ENCODE results near the gene ACER3. TPM values are rescaled to one million over a fixed set of nuclear protein-coding genes. Genes with fewer than 3 reads are reported as not detected.
"Not testable (repeated sequence)": the region's sequence is repeated elsewhere in the genome, so short reads cannot be mapped to it uniquely, and the experiment has no call there.

ACER3 gene
- 9.7 TPM for total RNA-seq
- long read RNA-seq, full-length matches to known transcripts, result 13 of 20 reads
- long read RNA-seq, partial matches to known transcripts, result 2 of 20 reads
- long read RNA-seq, other reads (novel, unspliced or antisense), result 5 of 20 reads

GRCh38 chr11:76860539-76861475, at the start of gene ACER3:
Gene ACER3 (plus strand): TSS chr11:76860918. CDS start chr11:76860977, 59 bp downstream.
- DNase-seq (ENCODE audit: low spot score), result peak; percentile 96
- intact Hi-C loops (cut with DNase I), result loop anchor here (10.0 kb wide), 1 partner anchor 54 kb away; no protein-coding TSS in a partner anchor

DNA sequence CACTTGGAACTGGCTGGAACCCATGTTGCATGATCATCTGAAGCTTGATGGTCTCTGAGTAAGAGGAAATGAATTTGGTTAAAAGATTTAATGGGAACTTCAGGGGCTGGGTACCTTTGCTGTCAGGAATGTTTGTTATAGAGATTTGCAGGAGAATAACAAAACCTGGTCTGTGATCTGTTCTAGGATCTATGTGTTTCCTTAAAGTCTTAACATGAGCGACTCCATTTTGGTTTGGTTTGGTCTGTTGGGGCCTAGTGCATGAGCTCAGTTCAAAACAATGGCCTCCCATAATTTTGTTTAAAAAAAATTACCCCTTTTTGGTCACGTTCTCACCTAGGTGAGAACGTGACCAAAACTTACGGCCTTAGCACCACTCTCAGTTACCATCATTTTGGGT, 49.5 kb upstream of the ACER3 start:
- no peak for DNase-seq (ENCODE audit: low spot score)
- intact Hi-C loops (cut with DNase I), result no loop called here

DNA sequence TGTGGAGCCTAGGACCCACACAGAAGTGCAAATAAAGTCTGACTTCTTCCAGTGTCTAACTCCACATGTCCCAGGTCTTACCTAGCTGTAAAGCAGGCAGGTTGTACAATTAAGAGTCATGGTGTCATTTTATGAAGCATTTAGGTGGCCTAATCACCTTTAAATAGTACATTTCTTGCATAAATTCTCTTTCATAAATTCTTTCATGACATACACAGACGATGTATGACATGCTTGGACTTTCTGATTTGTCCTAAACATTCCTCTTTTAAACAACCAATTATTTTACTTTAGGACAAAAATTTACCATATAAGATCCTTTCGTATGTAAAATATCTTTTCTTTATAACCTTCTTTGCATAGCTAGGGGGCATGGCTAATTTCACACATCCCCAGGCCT, 46.3 kb upstream of the ACER3 start:
- DNase-seq (ENCODE audit: low spot score), result no peak
- intact Hi-C loops (cut with DNase I), result no loop called here

DNA sequence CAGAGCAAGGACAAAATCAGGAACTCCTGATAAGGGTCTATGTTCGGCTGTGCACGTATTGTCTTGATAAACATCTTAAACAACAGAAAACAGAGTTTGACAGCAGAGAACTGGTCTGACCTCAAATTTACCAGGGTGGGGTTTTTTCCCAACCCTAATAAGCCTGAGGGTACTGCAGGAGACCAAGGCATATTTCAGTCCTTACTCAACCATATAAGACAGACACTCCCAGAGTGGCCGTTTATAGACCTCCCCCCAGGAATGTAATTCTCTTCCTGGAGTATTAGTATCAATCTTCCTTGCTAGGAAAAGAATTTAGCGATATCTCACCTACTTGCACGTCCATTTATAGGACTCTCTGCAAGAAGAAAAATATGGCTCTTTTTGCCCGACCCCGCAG, 45.0 kb upstream of the ACER3 start:
- intact Hi-C loops (cut with DNase I), result not testable (repeated sequence)
- peak; percentile 5 for DNase-seq (ENCODE audit: low spot score)

DNA sequence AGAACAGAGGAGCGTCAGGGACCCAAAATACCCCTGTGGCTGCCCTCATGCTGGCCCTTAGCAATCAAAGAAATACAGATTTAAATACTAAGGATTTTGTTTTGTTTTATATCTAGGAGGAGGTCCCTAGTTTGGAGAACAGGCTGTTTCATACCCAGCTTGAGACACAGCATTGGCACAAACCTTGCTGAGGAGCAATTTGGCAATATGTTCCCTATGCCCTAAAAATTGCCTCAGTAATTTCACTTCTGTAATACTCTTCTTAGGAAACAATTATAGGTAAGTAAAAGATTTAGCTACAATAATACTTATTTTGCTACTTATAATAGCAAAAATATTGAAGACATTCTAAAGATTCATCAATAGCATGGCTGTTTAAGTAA, 40.5 kb upstream of the ACER3 start:
- intact Hi-C loops (cut with DNase I), result no loop called here
- peak; percentile 26 for DNase-seq (ENCODE audit: low spot score)

GRCh38 chr11:76821396-76821795, 39.3 kb upstream of the ACER3 start:
- peak; percentile 19 for DNase-seq (ENCODE audit: low spot score)
- intact Hi-C loops (cut with DNase I), result not testable (repeated sequence)

DNA sequence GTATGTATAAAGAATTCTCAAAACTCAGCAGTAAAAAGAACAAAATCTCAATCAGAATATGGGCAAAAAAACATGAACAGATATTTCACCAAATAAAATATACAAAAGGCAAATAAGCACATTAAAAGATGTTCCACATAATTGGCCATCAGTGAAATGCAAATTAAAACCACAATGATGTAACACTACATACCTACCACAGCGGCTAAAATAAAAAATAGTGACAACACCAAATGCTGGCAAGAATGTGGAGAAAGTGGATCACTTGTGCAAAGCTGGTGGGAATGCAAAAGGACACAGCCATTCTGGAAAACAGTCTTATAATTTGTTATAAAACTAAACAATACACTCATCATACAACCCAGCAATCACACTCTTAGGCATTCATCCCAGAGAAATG, 38.3 kb upstream of the ACER3 start:
- DNase-seq (ENCODE audit: low spot score), result no peak
- intact Hi-C loops (cut with DNase I), result no loop called here

- DNase-seq (ENCODE audit: low spot score), result peak; percentile 71
- intact Hi-C loops (cut with DNase I), result no loop called here
Observed at GRCh38 chr11:76823481-76824028, 37.2 kb upstream of the ACER3 start.

DNA sequence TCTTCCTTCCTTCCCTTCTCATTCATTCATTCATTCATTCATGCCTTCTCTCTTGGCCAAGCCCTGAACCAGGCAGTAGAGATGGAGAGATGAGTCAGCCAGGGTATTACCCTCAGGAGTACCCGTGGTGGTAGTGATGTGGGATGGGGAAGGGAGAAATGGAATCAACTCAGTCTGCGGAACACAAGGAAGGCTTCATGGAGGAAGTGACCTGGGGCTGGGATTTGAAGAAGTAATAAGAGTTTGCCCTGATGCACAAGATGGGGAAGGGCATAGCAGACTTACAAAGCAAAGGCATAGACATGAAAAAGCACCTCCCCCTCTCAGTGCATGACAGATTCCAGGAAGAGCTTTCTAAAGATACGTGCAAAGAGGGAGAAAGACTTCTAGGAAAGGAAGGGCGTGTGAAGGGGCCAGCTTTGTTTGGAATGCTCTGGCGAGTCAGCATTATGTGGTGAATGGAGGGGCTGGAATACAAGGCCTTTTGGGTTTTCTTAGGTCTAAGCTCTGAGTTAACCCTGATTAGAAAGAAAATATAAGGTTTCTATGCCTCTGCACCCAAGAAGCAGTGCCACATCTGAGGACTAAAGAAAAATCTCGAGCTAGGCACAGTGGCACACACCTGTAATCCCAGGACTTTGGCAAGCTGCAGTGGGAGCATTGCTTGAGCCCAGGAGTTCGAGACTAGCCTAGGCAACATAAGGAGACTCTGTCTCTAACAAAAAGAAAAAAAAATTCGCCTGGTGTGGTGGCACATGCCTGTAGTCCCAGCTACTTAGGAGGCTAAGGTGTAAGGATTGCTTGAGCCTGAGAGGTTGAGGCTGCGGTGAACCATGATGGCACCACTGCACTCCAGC, 36.4 kb upstream of the ACER3 start:
- DNase-seq (ENCODE audit: low spot score), result peak; percentile 63
- intact Hi-C loops (cut with DNase I), result no loop called here

GRCh38 chr11:76824980-76825725, 35.6 kb upstream of the ACER3 start:
- intact Hi-C loops (cut with DNase I), result no loop called here
- peak; percentile 46 for DNase-seq (ENCODE audit: low spot score)

GRCh38 chr11:76825726-76826396, 34.9 kb upstream of the ACER3 start:
- no peak for DNase-seq (ENCODE audit: low spot score)
- intact Hi-C loops (cut with DNase I), result no loop called here

DNA sequence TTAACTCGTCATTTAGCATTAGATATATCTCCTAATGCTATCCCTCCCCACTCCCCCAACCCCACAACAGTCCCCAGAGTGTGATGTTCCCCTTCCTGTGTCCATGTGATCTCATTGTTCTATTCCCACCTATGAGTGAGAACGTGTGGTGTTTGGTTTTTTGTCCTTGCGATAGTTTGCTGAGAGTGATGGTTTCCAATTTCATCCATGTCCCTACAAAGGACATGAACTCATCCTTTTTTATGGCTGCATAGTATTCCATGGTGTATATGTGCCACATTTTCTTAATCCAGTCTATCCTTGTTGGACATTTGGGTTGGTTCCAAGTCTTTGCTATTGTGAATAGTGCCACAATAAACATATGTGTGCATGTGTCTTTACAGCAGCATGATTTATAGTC, 34.2 kb upstream of the ACER3 start:
- intact Hi-C loops (cut with DNase I); DNase-seq (ENCODE audit: low spot score): not testable (repeated sequence)

GRCh38 chr11:76827005-76827404, 33.7 kb upstream of the ACER3 start:
- intact Hi-C loops (cut with DNase I); DNase-seq (ENCODE audit: low spot score): not testable (repeated sequence)

DNA sequence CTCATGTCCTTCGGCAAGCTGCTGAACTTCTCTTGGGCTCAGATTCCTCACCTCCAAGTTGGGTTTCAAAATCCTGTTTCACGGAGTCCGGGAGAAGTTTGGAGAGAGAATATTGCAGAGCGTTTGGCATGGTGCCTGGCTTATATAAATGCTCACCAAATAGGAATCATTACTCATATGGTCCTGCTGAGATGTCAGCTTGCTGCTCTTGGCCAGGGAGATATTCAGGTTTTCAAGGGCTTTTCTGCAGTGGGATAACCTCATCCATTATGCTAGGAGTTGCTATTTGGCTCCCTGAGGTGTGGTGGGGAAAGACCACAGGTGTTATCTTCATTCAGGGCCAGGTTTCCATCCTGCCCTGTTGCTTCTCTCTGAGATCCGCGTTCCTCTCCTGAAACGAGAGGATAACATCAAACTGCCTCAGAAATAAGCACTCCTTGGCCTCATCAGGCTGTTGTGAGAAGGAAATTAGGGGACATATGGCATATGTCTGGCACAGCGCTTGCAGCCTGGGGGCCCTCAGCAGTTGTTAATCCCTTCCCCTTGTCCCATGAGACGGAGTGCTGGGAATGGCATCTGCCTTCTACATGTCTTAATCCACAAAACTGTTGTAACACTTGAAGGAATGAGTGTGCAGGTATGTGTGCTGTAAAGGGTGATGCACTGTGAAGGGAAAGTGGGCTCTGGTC, 29.9 kb upstream of the ACER3 start:
- intact Hi-C loops (cut with DNase I), result no loop called here
- DNase-seq (ENCODE audit: low spot score), result peak; percentile 6

- intact Hi-C loops (cut with DNase I), result no loop called here
- no peak for DNase-seq (ENCODE audit: low spot score)
Observed at GRCh38 chr11:76831686-76832310, 28.9 kb upstream of the ACER3 start.

DNA sequence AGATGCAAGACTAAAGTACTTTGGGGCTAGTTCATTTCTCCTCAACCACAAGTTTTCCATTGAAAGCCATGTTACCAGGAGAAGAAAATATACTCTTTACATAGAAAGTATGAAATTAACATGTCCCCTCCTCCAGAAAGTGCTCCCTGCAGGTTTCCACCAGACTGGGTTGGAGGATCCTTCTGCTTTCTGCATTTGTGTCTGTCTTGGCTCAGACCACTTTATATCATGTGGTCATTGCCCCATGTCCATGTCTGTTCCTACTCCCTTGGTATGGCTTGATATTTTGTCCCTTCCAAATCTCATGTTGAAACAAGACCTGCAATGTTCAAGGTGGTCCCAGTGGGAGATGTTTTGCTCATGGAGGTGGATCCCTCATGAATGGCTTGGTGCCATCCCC, 28.4 kb upstream of the ACER3 start:
- intact Hi-C loops (cut with DNase I), result no loop called here
- no peak for DNase-seq (ENCODE audit: low spot score)

DNA sequence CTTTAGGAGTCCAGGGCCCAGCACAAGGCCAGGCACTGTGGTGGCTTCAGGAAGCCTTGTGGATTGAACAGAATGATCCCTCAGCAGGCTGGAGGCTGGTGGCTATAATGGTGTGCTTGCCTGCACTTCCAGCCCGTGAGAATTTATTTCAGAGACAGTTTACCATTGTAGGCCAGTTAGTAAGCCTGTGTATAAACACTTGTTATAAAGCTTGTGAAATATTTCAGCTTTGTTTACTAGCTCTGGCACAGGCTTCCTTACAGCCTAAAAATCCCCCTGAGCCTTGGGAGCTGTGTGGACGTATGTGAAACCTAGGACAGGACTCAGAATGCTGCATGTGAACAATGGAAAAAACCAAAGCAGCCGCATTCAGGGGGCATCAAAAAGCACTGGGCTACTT, 26.6 kb upstream of the ACER3 start:
- DNase-seq (ENCODE audit: low spot score), result no peak
- intact Hi-C loops (cut with DNase I), result no loop called here

- no peak for DNase-seq (ENCODE audit: low spot score)
- intact Hi-C loops (cut with DNase I), result no loop called here
Observed at GRCh38 chr11:76835036-76835435, 25.7 kb upstream of the ACER3 start.
